Activated CD8-positive, alpha-beta memory T cell treated with anti-CD3 and anti-CD28 coated beads, Interleukin-2, amount 50 U/mL, for 1 hour (primary cell): ENCODE data around the gene GPC5.

Source experiments
- DNase-seq: peaks from one replicate; pipeline ENCODE4 v3.0.0-alpha.2; 2020; ENCODE audit errors: extremely low read depth

Gene GPC5

DNA sequence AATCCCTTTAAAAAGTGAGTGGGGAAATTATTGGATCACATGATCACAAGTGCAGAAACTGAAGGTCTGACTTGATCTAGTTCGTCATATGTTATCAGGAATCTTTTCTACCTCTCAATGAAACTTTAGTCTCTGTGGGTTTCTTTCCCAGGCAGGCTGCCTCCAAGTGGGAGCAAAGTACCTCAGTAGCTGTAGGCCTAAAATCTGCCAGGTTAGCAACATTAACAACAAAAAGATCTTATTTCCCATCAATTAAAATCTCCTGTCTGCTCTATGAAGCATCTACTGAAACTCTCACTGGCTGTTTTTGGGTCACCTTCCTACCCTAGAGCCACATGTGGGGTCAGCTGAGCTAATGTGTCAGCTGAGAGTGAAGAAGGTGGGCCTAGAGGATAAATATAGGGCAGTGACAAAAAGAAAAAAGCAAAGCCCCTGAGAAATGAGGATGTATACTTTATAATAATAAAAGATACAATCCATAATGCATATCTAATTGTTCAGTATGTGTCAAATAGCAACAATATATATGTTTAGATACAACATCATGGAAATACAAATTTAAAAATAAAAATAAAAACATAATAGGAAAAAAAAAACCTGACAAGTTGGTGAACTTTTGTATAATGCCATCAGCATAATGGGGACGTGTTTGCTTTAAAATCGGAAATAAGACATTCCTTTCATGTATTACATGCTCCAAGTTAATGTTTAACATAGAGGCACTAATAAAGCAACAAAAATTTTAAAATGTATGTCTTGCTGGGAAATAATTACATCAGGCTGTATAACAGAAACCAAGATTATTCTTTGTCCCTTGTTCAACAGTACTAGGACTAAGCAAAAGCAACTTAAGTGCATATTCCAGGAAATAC lies 141.1 kb downstream of the GPC5 start:
- no peak for DNase-seq

DNA sequence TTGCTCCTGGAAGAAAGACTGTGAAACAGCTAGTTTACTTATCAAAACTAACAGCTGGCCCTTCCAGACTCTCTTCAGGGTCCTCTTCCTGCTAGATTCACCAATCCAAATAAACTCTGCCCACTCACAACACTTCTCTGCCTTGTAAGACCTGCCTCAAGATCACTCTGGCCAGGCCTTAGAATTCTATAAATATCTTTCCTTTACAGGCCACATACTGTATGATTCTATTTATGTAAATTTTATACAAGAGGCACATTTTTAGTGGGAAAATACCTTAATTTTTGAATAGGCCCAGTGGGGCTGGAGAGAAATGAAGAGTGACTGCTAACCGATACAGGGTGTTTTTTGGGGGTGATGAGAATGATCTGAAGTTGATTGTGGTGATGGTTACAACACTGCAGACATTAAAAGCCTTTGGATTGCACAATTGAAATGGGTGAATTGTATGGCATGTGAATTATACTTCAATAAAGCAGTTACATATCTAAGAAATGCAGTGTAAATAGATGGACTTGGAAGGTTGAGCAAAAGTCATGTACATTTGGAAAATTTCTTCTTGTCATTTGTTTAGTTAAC lies 141.8 kb downstream of the GPC5 start:
- DNase-seq: no peak

GRCh38 chr13:91544723-91545122 lies 146.3 kb downstream of the GPC5 start:
- no peak for DNase-seq

DNA sequence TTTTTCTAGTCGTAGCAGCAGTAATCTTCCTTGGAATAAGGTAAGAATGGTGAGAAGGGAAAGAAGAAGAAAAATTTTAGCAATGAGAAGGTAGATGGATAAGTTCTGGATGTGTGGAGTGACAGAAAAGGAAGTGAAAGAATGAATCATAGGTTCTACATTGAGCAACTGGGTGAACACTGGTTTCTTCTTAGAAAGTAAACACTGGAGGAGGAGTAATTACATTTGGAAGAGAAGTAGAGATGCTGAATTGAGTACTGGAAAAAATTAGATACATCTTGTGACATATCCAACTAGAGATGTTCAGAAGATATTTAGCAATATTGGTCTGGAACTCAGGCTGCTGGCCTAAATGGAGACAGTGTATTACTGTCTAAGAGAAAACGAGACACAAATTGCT lies 148.5 kb downstream of the GPC5 start:
- no peak for DNase-seq

DNA sequence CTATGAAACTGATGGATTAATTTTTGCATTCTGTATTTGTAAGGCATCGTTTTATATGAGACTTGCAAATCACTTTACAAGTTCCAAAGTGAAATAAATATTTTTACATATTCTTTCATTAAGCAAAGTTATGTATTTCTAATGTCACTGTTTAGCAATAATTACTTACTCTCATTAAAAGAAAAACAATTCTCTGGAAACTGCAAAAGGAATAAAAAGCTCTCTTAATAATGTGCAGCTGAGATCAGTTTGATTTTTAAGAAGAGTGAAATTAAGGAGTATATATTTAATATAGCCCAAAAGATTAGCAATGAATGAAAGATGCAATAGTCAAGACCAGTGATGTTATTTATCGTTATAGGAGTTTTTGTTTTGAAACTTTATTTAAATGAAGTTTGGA lies 155.2 kb downstream of the GPC5 start:
- DNase-seq: no peak

DNA sequence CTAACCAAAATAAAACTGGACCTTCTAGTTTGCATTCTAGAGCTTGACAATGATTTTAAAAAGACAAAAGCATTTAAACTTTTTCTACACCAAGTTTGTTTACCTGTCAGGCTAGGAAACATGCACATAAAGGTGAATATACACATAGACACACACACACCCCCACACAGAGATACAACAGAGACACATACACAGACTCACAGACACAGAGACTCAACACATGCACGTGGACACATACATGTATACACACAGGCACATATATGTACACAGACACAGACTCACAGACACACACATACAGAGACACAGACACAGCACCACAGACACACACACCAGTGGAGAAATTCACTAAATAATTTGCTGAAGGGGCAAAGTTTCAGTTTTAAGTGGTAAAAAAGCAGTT lies 155.7 kb downstream of the GPC5 start:
- no peak for DNase-seq

DNA sequence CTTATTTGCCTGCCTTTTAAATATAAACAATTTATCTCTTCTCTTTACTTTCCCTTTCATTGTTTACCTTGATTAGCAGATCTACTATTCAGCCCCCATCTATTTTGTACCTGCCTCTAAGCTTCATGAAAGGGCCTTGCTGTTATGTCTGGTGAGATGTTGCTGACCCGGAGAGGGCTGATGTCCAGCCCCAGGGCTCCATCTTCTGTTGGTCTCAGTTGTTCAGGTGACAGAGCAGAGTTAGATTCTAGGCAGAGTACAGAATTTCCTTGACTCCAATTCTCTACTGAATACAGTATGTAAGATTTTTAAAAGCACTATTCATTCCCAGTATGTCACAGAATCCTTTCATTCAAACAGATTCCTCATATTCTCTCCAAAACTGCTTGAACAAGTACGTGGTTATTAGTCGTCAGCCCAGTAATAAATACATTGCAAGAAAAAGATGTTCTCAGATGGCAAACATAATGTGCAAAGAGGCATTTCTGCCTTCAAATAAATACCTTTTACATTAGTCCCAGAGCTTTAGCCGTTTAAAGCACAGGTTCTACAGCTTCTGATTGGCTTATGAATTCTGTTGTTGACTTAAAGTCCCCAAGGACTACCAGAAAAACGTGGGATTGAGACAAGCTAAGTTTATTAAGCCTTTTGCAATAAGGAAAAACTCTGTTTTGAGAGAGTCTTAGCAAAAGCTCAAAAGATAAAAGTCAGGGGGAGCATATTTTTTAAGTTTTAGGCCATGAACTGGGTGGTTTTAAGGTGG lies 159.1 kb downstream of the GPC5 start:
- no peak for DNase-seq

DNA sequence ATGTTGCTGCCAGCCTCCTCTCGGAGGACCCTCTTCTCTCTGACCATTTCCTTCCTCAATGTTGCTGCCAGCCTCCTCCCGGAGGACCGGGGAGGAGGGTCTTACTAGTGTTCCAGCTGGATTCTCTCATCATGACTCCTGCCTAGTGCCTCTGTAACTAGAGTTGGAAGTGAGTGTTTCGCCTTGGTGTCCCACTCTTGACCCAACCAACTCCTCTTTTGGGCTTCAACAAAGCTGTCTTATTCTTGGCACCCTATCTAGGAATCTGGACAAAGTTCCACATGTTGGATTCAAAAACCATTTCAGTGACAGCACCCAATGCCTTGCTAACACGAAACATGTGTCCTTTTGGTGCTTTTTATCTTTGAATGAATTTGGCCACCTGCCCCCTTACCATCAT lies 165.4 kb downstream of the GPC5 start:
- no peak for DNase-seq

DNA sequence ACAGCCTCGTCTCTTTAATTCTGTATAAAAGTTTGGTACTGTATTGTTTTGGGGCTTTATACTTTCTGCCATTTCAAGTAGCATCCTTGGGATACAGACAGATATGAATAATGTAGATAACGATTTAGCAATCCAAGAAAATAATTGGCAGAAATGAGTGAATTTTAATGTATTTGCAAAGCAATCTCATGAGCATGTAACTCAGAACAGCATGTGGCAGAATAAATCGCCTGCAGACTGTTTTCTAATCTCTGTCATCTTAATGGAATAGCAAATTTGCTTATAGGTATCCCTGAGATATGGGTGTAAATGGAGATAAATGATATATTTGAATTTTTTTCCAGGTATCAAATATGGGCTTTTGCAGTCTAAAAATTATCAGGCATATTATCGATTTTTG lies 166.0 kb downstream of the GPC5 start:
- no peak for DNase-seq

DNA sequence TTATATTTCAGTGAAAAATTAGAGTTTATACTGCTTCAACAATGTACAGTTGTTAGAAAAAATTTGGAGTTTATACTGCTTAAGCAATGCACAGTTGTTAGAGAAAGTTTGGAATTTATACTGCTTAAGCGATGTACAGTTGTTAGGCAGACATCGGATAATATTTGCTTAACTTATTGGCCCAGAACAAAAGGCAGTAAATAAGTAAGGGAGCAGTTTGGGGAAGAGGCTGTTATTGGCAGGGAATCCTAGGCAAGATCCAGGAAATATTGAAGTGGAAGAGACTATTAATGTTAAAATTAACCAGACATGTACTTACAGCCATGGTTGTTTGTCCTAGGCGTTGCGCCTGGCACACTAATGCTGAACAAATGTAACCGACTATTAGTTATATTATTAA lies 166.9 kb downstream of the GPC5 start:
- no peak for DNase-seq

DNA sequence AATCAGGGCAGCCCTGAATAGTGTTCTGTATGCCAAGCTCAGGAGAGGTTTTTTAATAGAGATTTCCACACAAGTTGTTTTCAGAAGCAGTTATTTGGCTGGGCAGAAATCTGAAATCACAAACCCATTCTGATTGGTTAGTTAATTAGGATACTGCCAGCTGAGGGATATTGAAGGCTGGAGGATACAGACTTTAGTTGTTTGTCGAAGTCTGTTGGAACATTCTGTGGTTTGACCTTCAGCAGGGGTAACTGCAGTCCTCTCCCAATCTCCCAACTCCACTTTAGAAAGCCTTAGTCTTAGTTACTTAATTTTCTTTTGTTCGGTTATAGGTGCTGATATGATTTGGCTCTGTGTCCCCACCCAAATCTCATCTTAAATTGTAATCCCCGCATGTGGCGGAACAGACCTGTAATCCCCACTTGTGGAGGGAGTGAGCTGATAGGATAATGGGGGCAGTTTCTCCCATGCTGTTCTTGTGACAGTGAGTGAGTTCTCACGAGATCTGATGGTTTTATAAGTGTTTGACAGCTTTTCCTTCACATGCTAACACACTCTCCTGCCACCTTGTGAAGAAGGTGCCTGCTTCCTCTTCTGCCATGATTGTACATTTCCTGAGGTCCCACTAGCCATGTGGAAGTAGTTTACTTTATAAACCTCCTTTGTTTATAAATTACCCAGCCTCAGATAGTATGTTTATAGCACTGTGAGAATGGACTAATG lies 169.2 kb downstream of the GPC5 start:
- no peak for DNase-seq

- no peak for DNase-seq
These were observed 173.3 kb downstream of the GPC5 start for GRCh38 chr13:91571681-91572080.

DNA sequence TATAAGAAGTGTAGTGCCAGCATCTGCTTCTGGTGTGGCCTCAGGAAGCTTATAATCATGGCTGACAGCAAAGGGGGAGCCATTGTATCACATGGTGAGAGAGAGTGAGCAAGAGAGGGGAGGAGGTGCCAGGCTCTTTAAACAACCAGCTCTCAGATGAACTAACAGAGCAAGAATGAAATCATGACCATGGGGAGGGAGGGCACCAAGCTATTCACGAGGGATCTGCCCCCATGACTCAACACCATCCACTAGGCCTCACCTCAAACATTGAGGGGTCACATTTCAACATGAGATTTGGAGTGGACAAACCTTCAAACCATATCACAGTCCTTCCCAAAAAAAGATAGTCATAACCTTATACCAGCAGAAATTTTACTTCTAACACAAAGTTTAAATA lies 174.0 kb downstream of the GPC5 start:
- no peak for DNase-seq

GRCh38 chr13:91572944-91573598 lies 174.7 kb downstream of the GPC5 start:
- DNase-seq: no peak

DNA sequence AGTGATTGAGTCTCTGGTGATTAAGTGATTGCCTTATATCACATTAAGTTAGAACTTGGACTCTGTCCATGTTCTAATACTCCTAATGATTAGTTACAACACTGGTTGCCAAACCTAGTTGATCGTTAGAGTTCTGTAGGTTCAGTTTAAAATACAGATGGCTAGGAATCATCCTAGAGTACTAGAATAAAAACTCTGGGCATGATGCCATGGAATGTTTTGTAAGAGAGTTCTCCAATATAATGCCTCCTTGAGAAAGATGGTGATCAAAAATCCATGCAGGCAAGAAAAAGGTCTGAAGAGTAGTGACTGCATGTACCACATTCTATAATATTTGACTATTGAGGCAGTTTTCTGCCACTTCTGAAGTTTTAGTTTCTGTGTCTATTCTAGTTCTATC lies 176.3 kb downstream of the GPC5 start:
- DNase-seq: no peak

DNA sequence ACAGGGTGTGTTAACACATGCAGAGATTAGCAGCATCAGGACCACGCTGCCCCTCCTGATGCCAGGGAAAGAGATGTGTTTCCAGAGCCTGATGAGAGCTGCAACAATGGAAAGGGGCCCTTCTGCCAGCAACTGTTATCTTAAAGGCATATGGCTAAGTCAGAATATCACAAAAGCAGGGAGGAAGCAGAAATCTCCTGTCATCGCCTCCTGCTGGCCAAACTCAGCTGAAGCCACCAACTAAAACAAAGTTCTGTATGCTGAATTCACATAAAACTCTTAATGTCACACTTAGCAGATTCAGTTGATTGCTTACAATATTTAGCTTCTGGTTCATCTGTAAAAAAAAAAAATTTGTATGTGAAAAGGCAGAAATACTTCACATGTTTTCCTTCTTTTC lies 178.2 kb downstream of the GPC5 start:
- DNase-seq: no peak

- no peak for DNase-seq
These were observed 180.9 kb downstream of the GPC5 start for GRCh38 chr13:91579320-91579719.

GRCh38 chr13:91580749-91581148 lies 182.3 kb downstream of the GPC5 start:
- no peak for DNase-seq

GRCh38 chr13:91586609-91587008 lies 188.2 kb downstream of the GPC5 start:
- no peak for DNase-seq

DNA sequence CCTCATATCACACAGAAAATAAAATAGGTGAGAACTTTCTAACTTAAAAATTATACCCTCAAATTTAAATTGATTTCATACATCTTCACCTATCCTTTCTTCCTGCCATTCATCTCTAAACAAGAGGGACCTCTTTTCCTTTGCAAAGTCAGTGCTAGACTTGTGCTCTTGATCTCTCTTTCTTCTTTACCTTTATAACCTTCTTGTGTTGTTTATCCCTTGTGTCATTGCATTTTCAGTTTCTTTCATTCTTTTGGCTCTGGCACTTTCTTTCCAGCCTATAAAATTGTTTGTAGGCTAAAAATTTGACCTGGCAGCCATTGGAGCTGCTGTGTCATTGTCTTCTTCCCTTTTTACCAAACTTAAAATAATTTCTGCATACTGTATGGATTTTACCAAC lies 190.1 kb downstream of the GPC5 start:
- no peak for DNase-seq
